ENCODE data around the gene SERPINE2. TPM values are rescaled to one million over a fixed set of nuclear protein-coding genes. Genes with fewer than 3 reads are reported as not detected.

The SERPINE2 gene
- total RNA-seq, 1 donor from 2014 or later = 6.1 TPM

- ATAC-seq (no peak), DNase-seq (ENCODE audit: missing footprints) (no peak)
- intact Hi-C loops (cut with DNase I) = no loop called here
Observed at GRCh38 chr2:223932816-223933800, 106.0 kb downstream of the SERPINE2 start.

- intact Hi-C loops (cut with DNase I) = no loop called here
- DNase-seq (ENCODE audit: missing footprints) (peak; percentile 84), ATAC-seq (peak; percentile 90)
Observed at GRCh38 chr2:223930103-223930976, 108.7 kb downstream of the SERPINE2 start.

- intact Hi-C loops (cut with DNase I) = no loop called here
- ATAC-seq (no peak), DNase-seq (ENCODE audit: missing footprints) (no peak)
Observed at GRCh38 chr2:223929571-223930102, 109.4 kb downstream of the SERPINE2 start.

GRCh38 chr2:223928113-223929006, 110.7 kb downstream of the SERPINE2 start:
- no peak for DNase-seq (ENCODE audit: missing footprints)
- ATAC-seq = no peak
- intact Hi-C loops (cut with DNase I) = no loop called here

- no peak for DNase-seq (ENCODE audit: missing footprints)
- intact Hi-C loops (cut with DNase I) = no loop called here
- ATAC-seq = no peak
Observed at GRCh38 chr2:223925106-223925505, 114.0 kb downstream of the SERPINE2 start.

Other genes with a start within 250 kb of the SERPINE2 start
- 0.35 TPM for gene AP1S3, start 201.7 kb downstream of the SERPINE2 start, total RNA-seq
- 13.4 TPM for gene WDFY1, start 94.0 kb downstream of the SERPINE2 start, total RNA-seq
- 36.5 TPM for gene MRPL44, start 81.8 kb downstream of the SERPINE2 start, total RNA-seq

All from Right ventricle myocardium inferior (tissue), 1 donor.